ENCODE measurements around the gene UNCX.
"Not testable (repeated sequence)": the region's sequence is repeated elsewhere in the genome, so short reads cannot be mapped to it uniquely, and the experiment has no call there.

- TF ChIP-seq CTCF (conservative IDR thresholded peaks at IDR 0.05; ENCODE audit: low read depth, low read length); CHD1 (IDR thresholded peaks at IDR 0.05; ENCODE audit: low read depth, low read length); POLR2A (IDR thresholded peaks at IDR 0.05; ENCODE audit: low read depth, low read length); CEBPB (IDR thresholded peaks at IDR 0.05; ENCODE audit: low read depth, low read length); FOS (IDR thresholded peaks at IDR 0.05; ENCODE audit: low read depth, low read length); MAFK (IDR thresholded peaks at IDR 0.05; ENCODE audit: low read depth, low read length); RCOR1 (IDR thresholded peaks at IDR 0.05; ENCODE audit: insufficient replicate concordance, low read length); RFX5 (IDR thresholded peaks at IDR 0.05; ENCODE audit: low read depth, low read length); MXI1 (IDR thresholded peaks at IDR 0.05; ENCODE audit: borderline replicate concordance, low read depth, low read length); USF2 (IDR thresholded peaks at IDR 0.05; ENCODE audit: low read depth, low read length): not testable (repeated sequence)
Observed at GRCh38 chr7:1205742-1206141, 26.9 kb upstream of the UNCX start.

Data from IMR-90 (cell line).